ENCODE measurements around the gene GNAO1.

- TF ChIP-seq CTCF (IDR thresholded peaks at IDR 0.05) (no peak), POLR2A (IDR thresholded peaks at IDR 0.05) (no peak)
Observed at GRCh38 chr16:56362706-56363105, 171.4 kb downstream of the GNAO1 start.
